ENCODE measurements around the gene ENTPD8. TPM values are rescaled to one million over a fixed set of nuclear protein-coding genes. Genes with fewer than 3 reads are reported as not detected.
"Not testable (repeated sequence)": the region's sequence is repeated elsewhere in the genome, so short reads cannot be mapped to it uniquely, and the experiment has no call there.

Gene ENTPD8
- total RNA-seq, 1 experiment from 2014 or later, result not detected

GRCh38 chr9:137480686-137481683 is 39.8 kb upstream of the ENTPD8 start:
- Histone ChIP-seq H3K36me3 (no peaks in the 10 kb centered on the region), H3K27ac (no peak overlapping the region), H3K4me1 (peaks cover 15% of the 10 kb centered on the region), H3K4me3 (no peak overlapping the region), H3K27me3 (no peaks in the 10 kb centered on the region), H3K9me3 (replicated peaks) (peaks cover 2% of the 10 kb centered on the region)
- DNase-seq, result no peak

GRCh38 chr9:137479892-137480685 is 38.9 kb upstream of the ENTPD8 start:
- Histone ChIP-seq H3K36me3 (no peaks in the 10 kb centered on the region), H3K9me3 (replicated peaks) (peaks cover 5% of the 10 kb centered on the region), H3K27ac (no peak overlapping the region), H3K4me3 (no peak overlapping the region), H3K4me1 (peaks cover 15% of the 10 kb centered on the region), H3K27me3 (no peaks in the 10 kb centered on the region)
- no peak for DNase-seq

- no peak overlapping the region for H3K27ac ChIP-seq
Observed at GRCh38 chr9:137478962-137479861, 38.1 kb upstream of the ENTPD8 start.

GRCh38 chr9:137478613-137478961 is 37.4 kb upstream of the ENTPD8 start:
- DNase-seq, result no peak
- Histone ChIP-seq H3K27ac (no peak overlapping the region), H3K4me3 (no peak overlapping the region), H3K27me3 (no peaks in the 10 kb centered on the region), H3K36me3 (no peaks in the 10 kb centered on the region), H3K4me1 (peaks cover 15% of the 10 kb centered on the region), H3K9me3 (replicated peaks) (peaks cover 5% of the 10 kb centered on the region)

More at GRCh38 chr9:137478962-137479861, 38.1 kb upstream of the ENTPD8 start:
- H3K27me3 ChIP-seq, result no peaks in the 10 kb centered on the region
- H3K36me3 ChIP-seq, result no peaks in the 10 kb centered on the region
- peaks cover 5% of the 10 kb centered on the region for H3K9me3 ChIP-seq (replicated peaks)
- peaks cover 15% of the 10 kb centered on the region for H3K4me1 ChIP-seq
- peak overlapping the region; percentile 32 for H3K4me3 ChIP-seq
- peak; percentile 79 to 81 for DNase-seq

- Histone ChIP-seq H3K27me3 (no peaks in the 10 kb centered on the region), H3K4me3 (no peak overlapping the region), H3K36me3 (no peaks in the 10 kb centered on the region), H3K27ac (no peak overlapping the region), H3K9me3 (replicated peaks) (peaks cover 8% of the 10 kb centered on the region), H3K4me1 (peaks cover 15% of the 10 kb centered on the region)
- no peak for DNase-seq
Observed at GRCh38 chr9:137477778-137478612, 36.8 kb upstream of the ENTPD8 start.

GRCh38 chr9:137476856-137477255 is 35.7 kb upstream of the ENTPD8 start:
- H3K4me1 ChIP-seq, result peaks cover 5% of the 10 kb centered on the region
- no peak overlapping the region for H3K27ac ChIP-seq
- H3K27me3 ChIP-seq, result no peaks in the 10 kb centered on the region
- no peak for DNase-seq
- H3K9me3 ChIP-seq (replicated peaks), result peaks cover 8% of the 10 kb centered on the region
- H3K36me3 ChIP-seq, result no peaks in the 10 kb centered on the region
- H3K4me3 ChIP-seq, result no peak overlapping the region

GRCh38 chr9:137475666-137476065 is 34.5 kb upstream of the ENTPD8 start:
- DNase-seq, result no peak
- H3K27ac ChIP-seq, result no peak overlapping the region
- H3K4me3 ChIP-seq, result no peak overlapping the region
- peaks cover 5% of the 10 kb centered on the region for H3K4me1 ChIP-seq
- H3K36me3 ChIP-seq, result no peaks in the 10 kb centered on the region
- no peaks in the 10 kb centered on the region for H3K27me3 ChIP-seq
- H3K9me3 ChIP-seq (replicated peaks), result peaks cover 8% of the 10 kb centered on the region

GRCh38 chr9:137474271-137474670 is 33.1 kb upstream of the ENTPD8 start:
- no peak for DNase-seq
- no peak overlapping the region for H3K4me3 ChIP-seq
- no peaks in the 10 kb centered on the region for H3K36me3 ChIP-seq
- H3K9me3 ChIP-seq (replicated peaks), result peaks cover 8% of the 10 kb centered on the region
- peaks cover 5% of the 10 kb centered on the region for H3K4me1 ChIP-seq
- H3K27me3 ChIP-seq, result no peaks in the 10 kb centered on the region
- no peak overlapping the region for H3K27ac ChIP-seq

GRCh38 chr9:137470785-137471184 is 29.6 kb upstream of the ENTPD8 start:
- Histone ChIP-seq H3K27ac (no peak overlapping the region), H3K27me3 (0 out of 2 replicates have a peak, but pooled peaks cover 3% of the 10 kb centered on the region), H3K4me3 (no peak overlapping the region), H3K9me3 (replicated peaks) (peaks cover 4% of the 10 kb centered on the region), H3K36me3 (no peaks in the 10 kb centered on the region), H3K4me1 (no peaks in the 10 kb centered on the region; the same call in 1 of the 2 replicates)
- no peak for DNase-seq

GRCh38 chr9:137467896-137468295 is 26.7 kb upstream of the ENTPD8 start:
- no peak for DNase-seq
- Histone ChIP-seq H3K36me3 (no peaks in the 10 kb centered on the region), H3K4me1 (no peaks in the 10 kb centered on the region; the same call in 1 of the 2 replicates), H3K27ac (no peak overlapping the region), H3K9me3 (replicated peaks) (no peaks in the 10 kb centered on the region), H3K27me3 (0 out of 2 replicates have a peak, but pooled peaks cover 3% of the 10 kb centered on the region), H3K4me3 (no peak overlapping the region)

GRCh38 chr9:137467161-137467581 is 26.0 kb upstream of the ENTPD8 start:
- 0 out of 2 replicates have a peak, but pooled peaks cover 3% of the 10 kb centered on the region for H3K27me3 ChIP-seq
- no peaks in the 10 kb centered on the region; the same call in 1 of the 2 replicates for H3K4me1 ChIP-seq
- H3K9me3 ChIP-seq (replicated peaks), result no peaks in the 10 kb centered on the region
- H3K36me3 ChIP-seq, result no peaks in the 10 kb centered on the region
- H3K4me3 ChIP-seq, result no peak overlapping the region
- no peak overlapping the region for H3K27ac ChIP-seq
- DNase-seq, result no peak

- not testable (repeated sequence) for H3K4me1 ChIP-seq; H3K36me3 ChIP-seq; H3K4me3 ChIP-seq; H3K9me3 ChIP-seq (replicated peaks); DNase-seq; H3K27me3 ChIP-seq; H3K27ac ChIP-seq
Observed at GRCh38 chr9:137466389-137467085, 25.4 kb upstream of the ENTPD8 start.
